ENCODE results near the gene CELSR2.
A peak's percentile ranks its signal among the peaks of the same experiment; 100 is the strongest.

CELSR2 gene

DNA sequence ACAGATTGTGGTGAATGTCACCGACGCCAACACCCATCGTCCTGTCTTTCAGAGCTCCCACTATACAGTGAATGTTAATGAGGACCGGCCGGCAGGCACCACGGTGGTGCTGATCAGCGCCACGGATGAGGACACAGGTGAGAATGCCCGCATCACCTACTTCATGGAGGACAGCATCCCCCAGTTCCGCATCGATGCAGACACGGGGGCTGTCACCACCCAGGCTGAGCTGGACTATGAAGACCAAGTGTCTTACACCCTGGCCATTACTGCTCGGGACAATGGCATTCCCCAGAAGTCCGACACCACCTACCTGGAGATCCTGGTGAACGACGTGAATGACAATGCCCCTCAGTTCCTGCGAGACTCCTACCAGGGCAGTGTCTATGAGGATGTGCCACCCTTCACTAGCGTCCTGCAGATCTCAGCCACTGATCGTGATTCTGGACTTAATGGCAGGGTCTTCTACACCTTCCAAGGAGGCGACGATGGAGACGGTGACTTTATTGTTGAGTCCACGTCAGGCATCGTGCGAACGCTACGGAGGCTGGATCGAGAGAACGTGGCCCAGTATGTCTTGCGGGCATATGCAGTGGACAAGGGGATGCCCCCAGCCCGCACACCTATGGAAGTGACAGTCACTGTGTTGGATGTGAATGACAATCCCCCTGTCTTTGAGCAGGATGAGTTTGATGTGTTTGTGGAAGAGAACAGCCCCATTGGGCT is 3.0 kb downstream of the CELSR2 start:
- DNase-seq: no peak

DNA sequence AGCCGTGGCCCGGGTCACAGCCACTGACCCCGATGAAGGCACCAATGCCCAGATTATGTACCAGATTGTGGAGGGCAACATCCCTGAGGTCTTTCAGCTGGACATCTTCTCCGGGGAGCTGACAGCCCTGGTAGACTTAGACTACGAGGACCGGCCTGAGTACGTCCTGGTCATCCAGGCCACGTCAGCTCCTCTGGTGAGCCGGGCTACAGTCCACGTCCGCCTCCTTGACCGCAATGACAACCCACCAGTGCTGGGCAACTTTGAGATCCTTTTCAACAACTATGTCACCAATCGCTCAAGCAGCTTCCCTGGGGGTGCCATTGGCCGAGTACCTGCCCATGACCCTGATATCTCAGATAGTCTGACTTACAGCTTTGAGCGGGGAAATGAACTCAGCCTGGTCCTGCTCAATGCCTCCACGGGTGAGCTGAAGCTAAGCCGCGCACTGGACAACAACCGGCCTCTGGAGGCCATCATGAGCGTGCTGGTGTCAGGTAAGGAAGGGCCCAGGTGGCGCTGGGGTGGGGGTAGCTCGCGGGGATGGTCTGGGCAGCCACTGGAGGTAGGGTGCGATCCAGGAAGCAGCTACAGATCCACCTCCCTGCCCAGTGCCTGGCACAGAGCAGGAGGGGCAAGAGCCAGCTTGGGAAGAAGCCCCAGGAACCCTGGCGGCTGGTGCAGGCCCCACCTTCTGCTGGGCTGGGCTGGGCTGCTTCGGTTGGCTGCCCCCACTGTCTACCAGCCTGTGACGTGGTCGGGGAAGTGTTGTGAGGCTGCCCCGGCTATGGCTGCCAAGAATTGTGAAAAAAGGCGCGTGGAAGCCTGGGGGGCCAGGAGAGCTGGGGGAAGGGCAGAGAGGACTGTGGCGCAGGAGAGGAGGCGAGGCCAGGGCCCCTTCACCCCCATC is 3.8 kb downstream of the CELSR2 start:
- DNase-seq: no peak

GRCh38 chr1:109253803-109254620 is 4.7 kb downstream of the CELSR2 start:
- DNase-seq: no peak

DNA sequence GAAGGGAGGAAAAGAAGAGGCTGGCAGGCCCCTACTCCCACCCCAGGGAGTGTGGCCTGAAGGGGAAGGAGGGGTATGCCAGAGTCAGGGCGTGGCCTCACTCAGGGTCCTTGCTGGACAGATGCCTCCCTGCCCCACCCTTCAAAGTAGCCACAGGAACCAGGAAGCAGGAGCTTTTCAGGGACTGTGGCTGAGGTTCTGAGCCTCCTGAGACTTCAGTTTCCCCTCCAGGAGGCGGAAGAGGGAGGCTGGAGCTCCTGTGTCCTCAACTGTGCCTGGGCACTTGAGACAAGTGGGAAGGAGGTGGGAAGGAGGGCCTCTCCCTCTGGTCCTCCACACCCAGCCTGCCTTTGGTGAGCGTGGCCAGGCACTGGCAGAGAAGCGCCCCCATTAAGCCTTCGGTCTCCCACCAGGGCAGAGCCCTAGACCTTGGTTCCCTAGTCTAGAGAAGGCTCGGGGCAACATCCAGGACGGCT is 5.3 kb downstream of the CELSR2 start:
- no peak for DNase-seq

DNA sequence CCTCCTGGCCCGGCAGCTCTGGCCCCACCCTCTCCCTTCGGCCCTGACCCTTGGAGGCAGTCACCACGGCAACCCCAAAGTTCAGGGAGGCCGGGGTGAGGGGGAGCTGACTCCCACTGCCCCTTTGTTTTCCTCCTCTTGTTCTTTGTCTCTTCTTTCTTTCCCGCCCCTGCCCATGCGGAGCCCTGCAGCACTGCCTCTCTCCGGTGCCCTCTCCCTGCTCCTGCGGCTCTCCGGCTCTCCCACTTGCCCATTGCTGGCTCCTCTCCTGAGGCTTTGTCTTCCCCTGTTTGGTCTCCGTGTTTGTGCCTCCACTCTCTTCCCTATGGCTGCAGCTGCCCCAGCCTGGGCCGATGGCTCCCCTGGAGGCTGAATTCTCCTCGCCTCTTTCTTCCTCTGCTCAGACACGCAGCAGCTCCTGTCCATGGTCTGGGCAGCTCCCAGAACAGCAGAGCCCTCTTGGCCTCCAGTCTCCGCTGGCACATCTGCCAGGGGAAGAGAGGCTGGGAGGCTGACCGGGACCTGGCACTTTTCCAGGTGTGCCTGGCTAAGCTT is 5.8 kb downstream of the CELSR2 start:
- no peak for DNase-seq

GRCh38 chr1:109255678-109256077 is 6.3 kb downstream of the CELSR2 start:
- no peak for DNase-seq

- no peak for DNase-seq
Observed at GRCh38 chr1:109256085-109256484, 6.7 kb downstream of the CELSR2 start.

GRCh38 chr1:109256971-109257681 is 7.8 kb downstream of the CELSR2 start:
- DNase-seq: no peak

GRCh38 chr1:109257682-109258421 is 8.5 kb downstream of the CELSR2 start:
- no peak for DNase-seq

- DNase-seq: no peak
Observed at GRCh38 chr1:109258481-109259466, 9.4 kb downstream of the CELSR2 start.

- no peak for DNase-seq
Observed at GRCh38 chr1:109259674-109260557, 10.6 kb downstream of the CELSR2 start.

- DNase-seq: no peak
Observed at GRCh38 chr1:109261006-109261405, 11.7 kb downstream of the CELSR2 start.

- no peak for DNase-seq
Observed at GRCh38 chr1:109261578-109261977, 12.2 kb downstream of the CELSR2 start.

GRCh38 chr1:109262231-109263055 is 13.1 kb downstream of the CELSR2 start:
- no peak for DNase-seq

GRCh38 chr1:109263234-109263596 is 13.9 kb downstream of the CELSR2 start:
- DNase-seq: no peak

GRCh38 chr1:109263597-109264378 is 14.4 kb downstream of the CELSR2 start:
- DNase-seq: peak; percentile 88

GRCh38 chr1:109264379-109264755 is 15.0 kb downstream of the CELSR2 start:
- DNase-seq: no peak
